Activated CD4-positive, alpha-beta T cell treated with anti-CD3 and anti-CD28 coated beads, Interleukin-2, amount 50 U/mL, for 24 hours (primary cell): ENCODE measurements around the gene KCNK10.
"Not testable (repeated sequence)": the region's sequence is repeated elsewhere in the genome, so short reads cannot be mapped to it uniquely, and the experiment has no call there.

ENCODE experiments used
- DNase-seq, 2 donors: peaks; one replicate each; pipeline ENCODE4 v3.0.0-alpha.2; 2020; ENCODE audit warnings: low read depth in 1 of 2, low spot score in 1 of 2

KCNK10 gene

GRCh38 chr14:88270776-88271175, 52.3 kb downstream of the KCNK10 start:
- DNase-seq = no peak

GRCh38 chr14:88269806-88270420, 53.2 kb downstream of the KCNK10 start:
- DNase-seq = no peak

DNA sequence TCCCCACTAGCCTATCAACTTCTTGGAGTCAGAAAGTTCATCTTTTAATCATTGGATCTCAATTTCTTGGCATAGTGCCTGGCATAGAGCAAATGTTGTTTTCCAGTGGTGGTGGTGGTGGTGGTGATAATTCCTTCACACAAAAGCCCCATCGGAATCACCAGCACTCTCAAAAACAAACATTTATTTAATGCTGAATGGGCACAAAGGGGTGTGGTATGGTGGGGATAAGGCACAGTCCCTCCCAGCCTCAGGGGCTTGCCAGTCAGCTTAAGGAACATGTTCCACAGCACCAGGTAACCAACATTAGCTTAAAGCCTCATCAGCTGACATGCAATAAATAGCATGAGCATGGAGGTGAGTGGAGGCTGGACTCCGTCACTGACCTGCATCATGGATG, 56.6 kb downstream of the KCNK10 start:
- DNase-seq = no peak

DNA sequence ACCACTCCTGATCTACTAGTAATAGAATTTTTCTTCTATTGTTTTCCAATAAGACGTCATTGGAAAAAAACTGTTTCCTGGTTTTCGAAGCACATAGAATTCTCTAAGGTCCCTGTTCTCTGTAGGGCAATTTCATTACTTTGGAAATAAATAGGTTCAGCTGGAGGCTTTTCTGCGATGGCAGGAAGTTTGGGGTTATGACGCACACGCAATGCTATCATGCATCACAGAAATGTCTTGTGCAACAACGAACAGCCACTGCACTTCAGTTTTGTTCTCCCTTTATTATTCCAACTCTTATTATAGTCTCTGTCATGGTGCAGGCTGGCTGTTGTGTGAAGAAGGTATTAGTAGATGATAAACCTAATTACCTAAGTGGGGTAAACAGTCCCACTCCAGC, 59.0 kb downstream of the KCNK10 start:
- no peak for DNase-seq

DNA sequence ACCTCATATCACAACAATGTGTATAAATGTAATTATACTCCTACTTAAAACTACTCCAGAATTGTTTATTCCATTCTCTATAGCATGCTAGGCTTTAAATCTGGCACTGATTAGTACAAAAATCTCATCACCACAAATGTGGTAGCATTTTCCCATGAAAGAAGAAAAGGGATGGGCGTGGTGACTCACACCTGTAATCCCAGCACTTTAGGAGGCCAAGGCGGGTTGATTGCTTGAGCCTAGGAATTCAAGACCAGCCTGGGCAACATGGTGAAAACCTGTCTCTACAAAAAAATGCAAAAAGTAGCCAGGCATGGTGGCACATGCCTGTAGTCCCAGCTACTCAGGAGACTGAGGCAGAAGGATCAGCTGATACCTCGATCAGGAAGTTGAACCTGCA, 61.8 kb downstream of the KCNK10 start:
- not testable (repeated sequence) for DNase-seq

DNA sequence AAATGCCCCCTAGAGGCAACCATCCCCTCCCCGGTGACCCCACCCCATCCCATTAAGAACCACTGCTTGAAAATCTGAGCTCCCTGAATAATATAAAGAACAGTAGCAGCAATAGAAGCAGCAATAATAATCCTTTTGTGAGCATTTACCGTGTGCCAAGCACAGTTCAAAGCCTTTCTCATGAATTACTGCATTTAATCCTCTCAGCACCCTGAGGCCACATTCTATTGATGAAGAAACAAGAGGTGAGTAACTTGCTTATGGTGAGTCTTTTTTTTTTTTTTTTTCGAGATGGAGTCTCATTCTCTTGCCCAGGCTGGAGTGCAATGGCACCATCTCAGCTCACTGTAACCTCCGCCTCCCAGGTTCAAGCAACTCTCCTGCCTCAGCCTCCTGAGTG, 65.0 kb downstream of the KCNK10 start:
- DNase-seq = no peak

GRCh38 chr14:88256997-88257950, 65.8 kb downstream of the KCNK10 start:
- no peak for DNase-seq

DNA sequence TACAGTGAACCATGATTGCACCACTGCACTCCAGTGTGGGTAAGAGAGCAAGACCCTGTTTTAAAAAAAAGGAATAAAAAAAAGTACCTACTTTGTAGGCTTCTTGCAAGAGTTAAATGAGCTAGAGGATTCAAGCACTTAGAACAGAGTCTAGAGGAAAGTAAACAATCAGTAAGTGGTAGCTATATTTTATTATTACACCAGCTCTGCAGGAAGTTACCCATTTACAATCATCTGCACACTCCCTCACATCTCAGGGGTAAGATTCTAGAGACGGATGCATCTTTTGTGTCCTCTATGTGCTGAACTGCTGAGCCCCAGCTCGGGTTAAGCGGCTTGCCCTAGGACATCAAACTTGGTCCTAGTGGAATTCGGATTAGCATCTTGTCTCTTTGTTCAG, 67.3 kb downstream of the KCNK10 start:
- no peak for DNase-seq

DNA sequence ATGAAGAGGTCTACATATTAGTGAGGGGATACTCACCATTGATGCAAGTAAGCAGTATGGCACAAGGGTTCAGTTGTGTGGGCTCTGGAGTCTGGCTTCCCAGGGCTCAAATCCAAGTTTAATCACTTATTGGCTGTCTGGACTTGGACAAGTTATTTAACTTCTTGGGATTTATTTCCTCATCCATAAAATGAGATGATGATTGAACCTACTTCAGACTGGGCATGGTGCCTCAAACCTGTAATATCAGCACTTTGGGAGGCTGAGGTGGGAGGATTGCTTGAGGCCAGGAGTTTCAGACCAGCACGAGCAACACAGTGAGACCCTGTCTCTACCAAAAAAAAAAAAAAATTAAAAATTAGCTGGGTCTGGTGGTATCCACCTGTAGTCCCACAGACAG, 67.9 kb downstream of the KCNK10 start:
- DNase-seq = no peak

DNA sequence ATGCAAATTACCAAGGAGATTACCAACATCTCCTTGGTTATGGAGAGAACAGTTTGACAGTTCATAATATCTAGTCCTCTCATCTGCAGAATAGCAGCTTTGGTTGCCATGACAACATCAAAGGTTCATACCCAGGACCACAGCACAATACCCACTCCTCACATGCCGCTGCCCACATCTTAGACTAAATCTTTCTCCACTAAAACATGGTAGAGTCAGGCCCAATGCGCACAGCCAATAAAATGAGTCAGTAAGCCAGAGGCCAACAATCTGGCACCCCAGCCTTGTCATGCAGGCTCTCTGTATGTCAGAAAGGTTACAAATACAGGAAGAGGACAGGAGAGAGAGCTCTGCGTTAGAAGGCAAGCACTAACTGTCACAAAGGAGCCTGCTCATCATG, 70.6 kb downstream of the KCNK10 start:
- no peak for DNase-seq

DNA sequence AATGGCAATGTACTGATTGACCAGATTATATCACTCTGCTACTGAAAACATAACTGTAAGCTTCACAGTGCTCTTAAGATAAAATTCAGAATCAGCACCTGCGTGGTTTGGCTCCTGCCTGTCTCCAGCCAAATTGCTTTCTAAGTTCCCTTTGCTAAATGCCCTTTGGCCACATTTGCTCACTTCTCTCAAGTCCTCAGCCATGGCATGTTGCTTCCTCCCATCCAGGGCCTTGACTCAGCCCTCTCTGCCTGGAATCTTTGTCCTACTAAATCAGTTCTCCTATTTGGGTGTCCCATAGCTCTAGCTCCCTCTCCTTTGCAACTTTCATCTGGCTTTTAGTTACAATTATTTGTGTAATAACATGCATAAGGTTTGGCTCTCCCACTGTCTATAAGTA, 71.4 kb downstream of the KCNK10 start:
- DNase-seq = no peak

GRCh38 chr14:88249266-88249665, 73.8 kb downstream of the KCNK10 start:
- DNase-seq = no peak

- no peak for DNase-seq
Observed at GRCh38 chr14:88248606-88249005, 74.5 kb downstream of the KCNK10 start.

DNA sequence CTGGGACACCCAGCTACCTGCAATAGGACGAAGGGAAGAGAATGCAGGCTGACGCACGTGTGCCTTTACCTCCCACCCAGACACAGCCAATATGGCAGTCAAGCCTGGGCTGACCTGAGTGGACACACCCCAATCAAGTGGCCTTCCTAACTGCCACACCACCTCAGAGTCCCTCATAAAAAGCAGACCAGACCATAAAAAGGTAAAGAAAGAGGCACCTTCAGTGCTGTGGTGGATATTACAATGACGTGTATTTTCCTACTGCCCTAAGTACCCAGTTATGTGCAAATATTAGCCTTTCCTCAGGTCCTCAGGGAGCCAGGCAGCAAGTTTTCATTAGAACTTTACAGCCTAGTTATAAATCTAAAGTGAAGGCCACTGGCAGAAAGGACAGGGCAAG, 75.8 kb downstream of the KCNK10 start:
- DNase-seq = no peak

- DNase-seq = no peak
Observed at GRCh38 chr14:88245321-88245720, 77.7 kb downstream of the KCNK10 start.

- no peak for DNase-seq
Observed at GRCh38 chr14:88243946-88244345, 79.1 kb downstream of the KCNK10 start.

- no peak for DNase-seq
Observed at GRCh38 chr14:88242446-88242845, 80.6 kb downstream of the KCNK10 start.

GRCh38 chr14:88241810-88242209, 81.3 kb downstream of the KCNK10 start:
- no peak for DNase-seq

DNA sequence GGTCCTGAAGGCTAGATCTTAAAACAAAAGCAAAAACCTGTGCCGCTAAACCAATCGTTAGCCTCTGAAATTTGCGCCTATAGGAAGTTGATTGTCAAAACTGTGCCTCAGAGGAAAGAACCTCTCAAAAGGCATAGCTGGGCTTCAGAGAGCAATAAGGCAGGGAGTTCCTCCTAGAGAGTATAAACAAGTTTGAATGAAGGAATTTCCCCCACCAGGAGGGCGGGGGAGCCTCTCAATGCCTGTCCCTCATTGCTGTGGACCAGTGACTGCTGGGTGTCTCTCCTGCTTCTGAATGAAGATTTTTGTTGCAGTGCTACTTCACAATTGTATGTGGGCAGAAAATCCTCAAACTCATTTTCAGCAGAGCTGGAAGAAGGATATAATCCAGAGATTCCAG, 88.6 kb downstream of the KCNK10 start:
- DNase-seq = no peak

DNA sequence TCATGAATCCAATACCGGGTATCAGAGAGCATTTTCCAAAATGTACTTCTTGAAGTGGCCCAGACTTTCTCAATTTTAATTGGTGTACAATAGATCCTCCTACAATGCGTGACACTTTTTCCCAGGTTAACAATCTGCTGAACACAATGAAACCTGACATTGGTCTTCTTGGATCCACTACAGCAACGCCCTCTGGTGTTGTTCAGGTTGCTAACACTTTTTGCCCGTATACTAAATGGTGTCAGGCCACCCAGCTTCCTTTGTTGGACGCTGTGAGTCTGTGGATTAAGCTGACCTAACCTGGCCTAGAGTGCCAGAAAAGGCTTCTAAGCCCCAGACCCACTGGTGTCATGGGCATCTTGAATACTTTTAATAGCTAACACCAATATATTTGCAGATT, 89.2 kb downstream of the KCNK10 start:
- no peak for DNase-seq

DNA sequence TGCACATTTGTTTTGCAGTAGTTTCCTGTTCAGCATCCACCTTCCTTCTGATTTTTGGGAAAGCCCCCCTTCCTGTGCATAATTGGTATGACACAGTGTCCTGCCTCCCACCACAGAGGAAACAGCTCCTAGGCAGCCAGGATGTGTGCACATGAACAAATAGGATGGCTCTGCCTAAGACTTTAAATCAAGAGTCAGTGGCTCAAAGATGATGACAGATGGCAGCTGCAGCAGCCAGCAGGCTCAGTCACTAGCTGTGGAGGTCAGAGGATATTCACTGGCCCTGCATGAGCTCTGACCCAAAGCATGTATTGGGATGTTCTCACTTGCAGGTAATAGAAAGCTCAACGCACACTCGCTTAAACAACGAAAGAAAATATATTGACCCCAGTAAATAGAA, 90.3 kb downstream of the KCNK10 start:
- DNase-seq = no peak

- no peak for DNase-seq
Observed at GRCh38 chr14:88231603-88232002, 91.5 kb downstream of the KCNK10 start.

DNA sequence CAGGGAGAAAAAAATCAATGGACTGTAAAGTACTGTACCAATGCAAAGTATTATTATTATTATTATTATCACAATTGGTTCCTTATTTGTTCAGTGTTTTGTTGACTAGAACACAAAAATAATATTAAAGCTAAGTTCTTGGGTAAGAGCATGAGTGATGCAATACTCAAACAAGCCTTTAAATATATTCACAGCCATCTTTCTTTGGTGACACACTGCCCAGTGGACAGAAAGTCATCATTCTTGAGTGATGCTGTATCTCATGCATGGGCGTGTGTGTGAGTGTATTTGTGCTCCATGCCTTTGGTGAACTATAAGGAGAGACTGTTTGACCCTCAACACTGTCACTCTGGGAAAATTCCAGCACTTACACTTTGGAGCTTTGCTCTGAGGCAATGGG, 93.6 kb downstream of the KCNK10 start:
- no peak for DNase-seq
